LNCaP clone FGC (cell line): Measurements from ENCODE around the gene UBR4.

Source experiments
- DNase-seq: peaks from one replicate; pipeline ENCODE4 v3.0.0-alpha.2; 2011; ENCODE audit warnings: low read depth
- H3K4me3 ChIP-seq: 2 replicates; pipeline ENCODE4 v1.5.1; 2011; ENCODE audit warnings: mild to moderate bottlenecking, low read depth, low read length, control low read depth
- CTCF ChIP-seq: IDR thresholded peaks from 2 replicates; pipeline ENCODE4 v1.5.1; 2012; ENCODE audit warnings: mild to moderate bottlenecking; ENCODE audit not compliant: control insufficient read depth, insufficient read depth; ENCODE audit errors: extremely low read depth

UBR4 gene

GRCh38 chr1:19130468-19130867 lies 79.6 kb downstream of the UBR4 start:
- TF ChIP-seq CTCF, result no peak
- no peak overlapping the region for H3K4me3 ChIP-seq
- DNase-seq, result no peak

- no peak for DNase-seq
- H3K4me3 ChIP-seq, result no peak overlapping the region
- no peak for TF ChIP-seq CTCF
These were observed 81.0 kb downstream of the UBR4 start for GRCh38 chr1:19128968-19129514.

- H3K4me3 ChIP-seq, result no peak overlapping the region
- TF ChIP-seq CTCF, result no peak
- no peak for DNase-seq
These were observed 85.8 kb downstream of the UBR4 start for GRCh38 chr1:19124273-19124672.

GRCh38 chr1:19123837-19124236 lies 86.2 kb downstream of the UBR4 start:
- no peak overlapping the region for H3K4me3 ChIP-seq
- no peak for TF ChIP-seq CTCF
- DNase-seq, result no peak

GRCh38 chr1:19122668-19123067 lies 87.4 kb downstream of the UBR4 start:
- no peak for DNase-seq
- no peak overlapping the region for H3K4me3 ChIP-seq
- no peak for TF ChIP-seq CTCF

GRCh38 chr1:19121192-19121591 lies 88.9 kb downstream of the UBR4 start:
- no peak for DNase-seq
- no peak overlapping the region for H3K4me3 ChIP-seq
- TF ChIP-seq CTCF, result no peak

- no peak for DNase-seq
- no peak overlapping the region for H3K4me3 ChIP-seq
- TF ChIP-seq CTCF, result no peak
These were observed 90.0 kb downstream of the UBR4 start for GRCh38 chr1:19120070-19120469.
